ENCODE data around the gene HOXB1. TPM values are rescaled to one million over a fixed set of nuclear protein-coding genes. Genes with fewer than 3 reads are reported as not detected.
A peak's percentile ranks its signal among the peaks of the same experiment; 100 is the strongest.

HOXB1 gene
- total RNA-seq, 1 donor, result not detected

DNA sequence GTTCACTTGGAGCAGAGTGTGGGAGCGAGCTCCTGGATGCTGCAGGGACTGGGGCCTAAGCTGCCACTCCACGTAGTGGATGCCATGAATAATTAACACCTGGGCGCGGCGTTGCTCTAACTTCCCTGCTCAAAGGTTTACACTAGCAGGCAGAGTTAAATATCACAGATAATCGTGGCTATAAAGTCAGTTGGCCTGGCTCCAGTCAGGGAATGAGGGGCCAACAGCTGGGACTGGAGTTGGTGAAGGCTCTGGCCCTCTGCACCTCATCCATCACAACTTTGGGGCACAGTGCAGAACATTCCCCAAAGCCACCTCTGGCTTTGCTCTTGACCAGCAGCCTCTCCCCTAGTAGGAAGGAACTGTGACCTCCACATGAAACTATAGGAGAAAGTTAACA, 36.4 kb upstream of the HOXB1 start:
- no peak for DNase-seq (ENCODE audit: low read depth)
- TF ChIP-seq, protein P1, sequence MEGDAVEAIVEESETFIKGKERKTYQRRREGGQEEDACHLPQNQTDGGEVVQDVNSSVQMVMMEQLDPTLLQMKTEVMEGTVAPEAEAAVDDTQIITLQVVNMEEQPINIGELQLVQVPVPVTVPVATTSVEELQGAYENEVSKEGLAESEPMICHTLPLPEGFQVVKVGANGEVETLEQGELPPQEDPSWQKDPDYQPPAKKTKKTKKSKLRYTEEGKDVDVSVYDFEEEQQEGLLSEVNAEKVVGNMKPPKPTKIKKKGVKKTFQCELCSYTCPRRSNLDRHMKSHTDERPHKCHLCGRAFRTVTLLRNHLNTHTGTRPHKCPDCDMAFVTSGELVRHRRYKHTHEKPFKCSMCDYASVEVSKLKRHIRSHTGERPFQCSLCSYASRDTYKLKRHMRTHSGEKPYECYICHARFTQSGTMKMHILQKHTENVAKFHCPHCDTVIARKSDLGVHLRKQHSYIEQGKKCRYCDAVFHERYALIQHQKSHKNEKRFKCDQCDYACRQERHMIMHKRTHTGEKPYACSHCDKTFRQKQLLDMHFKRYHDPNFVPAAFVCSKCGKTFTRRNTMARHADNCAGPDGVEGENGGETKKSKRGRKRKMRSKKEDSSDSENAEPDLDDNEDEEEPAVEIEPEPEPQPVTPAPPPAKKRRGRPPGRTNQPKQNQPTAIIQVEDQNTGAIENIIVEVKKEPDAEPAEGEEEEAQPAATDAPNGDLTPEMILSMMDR (IDR thresholded peaks at IDR 0.05; ENCODE audit: insufficient read depth, low read length), result no peak
- H3K4me3 ChIP-seq (ENCODE audit: low read depth, low read length), result no peak overlapping the region

DNA sequence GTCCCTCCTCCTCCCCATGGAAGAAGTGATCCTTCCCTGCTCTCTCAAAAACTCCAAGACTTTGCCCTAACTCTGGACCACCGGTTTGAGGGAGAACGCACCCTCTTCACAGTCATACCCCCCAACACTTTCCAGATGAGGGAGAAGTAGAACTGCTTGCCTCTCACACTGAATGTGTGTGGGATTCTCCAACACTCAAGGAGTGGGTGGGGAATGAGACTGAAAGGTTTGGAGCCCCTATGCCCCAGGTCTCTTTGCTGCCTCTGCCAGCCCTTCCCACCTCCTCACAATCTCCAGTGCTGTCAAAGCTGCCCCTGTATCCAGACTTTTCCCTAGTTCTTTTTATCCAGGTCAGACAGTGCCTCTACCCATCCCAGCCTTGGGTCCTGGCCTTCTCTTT, 35.9 kb upstream of the HOXB1 start:
- DNase-seq (ENCODE audit: low read depth), result no peak
- TF ChIP-seq, protein P1 (IDR thresholded peaks at IDR 0.05; ENCODE audit: insufficient read depth, low read length), result no peak
- H3K4me3 ChIP-seq (ENCODE audit: low read depth, low read length), result no peak overlapping the region

DNA sequence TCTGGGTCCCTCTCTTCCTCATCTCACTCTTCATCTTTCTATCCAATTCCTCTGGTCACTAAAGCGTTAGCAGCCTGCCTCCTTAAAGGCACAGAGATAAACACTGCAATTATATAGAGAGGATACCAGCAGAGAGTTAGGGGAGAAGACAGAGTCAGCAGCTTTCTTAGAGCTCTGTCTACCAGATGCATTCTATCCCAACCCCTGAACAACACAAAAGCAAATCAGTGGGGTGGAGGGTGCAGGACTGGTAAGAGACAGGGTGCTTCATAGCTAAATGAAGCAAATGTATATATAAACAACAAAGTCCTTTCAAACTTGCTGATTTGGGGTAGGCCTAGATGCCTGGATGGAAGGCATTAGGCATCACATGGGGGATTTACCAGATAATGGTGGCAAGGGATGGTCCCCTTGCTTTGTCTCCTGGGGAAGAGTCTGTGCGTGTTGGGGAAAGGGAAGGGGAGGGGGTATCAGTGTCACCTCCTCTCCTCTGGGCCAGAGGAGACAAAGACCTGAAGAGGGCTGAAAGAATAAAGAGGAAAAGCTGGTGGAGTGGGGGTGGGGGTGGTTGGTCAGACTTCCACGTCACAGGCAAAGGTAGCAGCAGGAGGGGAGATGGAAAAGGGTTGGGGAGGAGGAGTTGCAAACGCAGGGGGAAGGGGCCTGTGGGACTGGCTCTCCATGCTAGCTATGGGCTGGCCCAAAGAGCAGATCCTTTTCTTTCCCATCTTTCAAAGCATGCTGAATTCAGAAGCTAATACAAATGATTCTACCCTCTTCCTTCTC, 35.3 kb upstream of the HOXB1 start:
- H3K4me3 ChIP-seq (ENCODE audit: low read depth, low read length), result no peak overlapping the region
- TF ChIP-seq, protein P1 (IDR thresholded peaks at IDR 0.05; ENCODE audit: insufficient read depth, low read length), result no peak
- no peak for DNase-seq (ENCODE audit: low read depth)

DNA sequence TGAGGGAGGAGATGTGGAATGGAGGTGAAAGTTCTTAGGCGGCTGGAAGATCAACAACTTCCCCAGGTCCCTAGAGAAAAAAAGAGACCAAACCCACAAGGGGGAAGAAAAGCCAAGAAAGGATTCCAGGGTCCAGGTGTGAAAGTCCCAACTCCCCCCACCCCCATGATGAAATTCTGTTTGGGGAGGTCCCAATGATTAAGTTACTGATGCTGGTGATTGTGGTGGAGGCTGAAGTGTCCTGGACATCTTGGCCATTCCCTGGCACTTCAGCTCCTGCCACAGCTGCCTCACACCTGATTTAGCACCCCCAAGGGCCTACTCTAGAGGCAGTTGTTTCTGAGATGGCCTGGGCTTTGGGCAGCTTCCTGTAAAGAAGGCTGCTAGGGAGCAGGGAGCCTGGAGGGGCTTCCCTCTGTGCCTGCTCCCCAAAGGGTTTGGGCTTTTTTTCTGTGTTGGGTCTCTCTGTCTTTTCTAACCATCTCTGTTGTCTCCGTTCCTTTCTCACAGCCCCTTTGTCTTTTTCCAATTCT, 34.3 kb upstream of the HOXB1 start:
- no peak for DNase-seq (ENCODE audit: low read depth)

DNA sequence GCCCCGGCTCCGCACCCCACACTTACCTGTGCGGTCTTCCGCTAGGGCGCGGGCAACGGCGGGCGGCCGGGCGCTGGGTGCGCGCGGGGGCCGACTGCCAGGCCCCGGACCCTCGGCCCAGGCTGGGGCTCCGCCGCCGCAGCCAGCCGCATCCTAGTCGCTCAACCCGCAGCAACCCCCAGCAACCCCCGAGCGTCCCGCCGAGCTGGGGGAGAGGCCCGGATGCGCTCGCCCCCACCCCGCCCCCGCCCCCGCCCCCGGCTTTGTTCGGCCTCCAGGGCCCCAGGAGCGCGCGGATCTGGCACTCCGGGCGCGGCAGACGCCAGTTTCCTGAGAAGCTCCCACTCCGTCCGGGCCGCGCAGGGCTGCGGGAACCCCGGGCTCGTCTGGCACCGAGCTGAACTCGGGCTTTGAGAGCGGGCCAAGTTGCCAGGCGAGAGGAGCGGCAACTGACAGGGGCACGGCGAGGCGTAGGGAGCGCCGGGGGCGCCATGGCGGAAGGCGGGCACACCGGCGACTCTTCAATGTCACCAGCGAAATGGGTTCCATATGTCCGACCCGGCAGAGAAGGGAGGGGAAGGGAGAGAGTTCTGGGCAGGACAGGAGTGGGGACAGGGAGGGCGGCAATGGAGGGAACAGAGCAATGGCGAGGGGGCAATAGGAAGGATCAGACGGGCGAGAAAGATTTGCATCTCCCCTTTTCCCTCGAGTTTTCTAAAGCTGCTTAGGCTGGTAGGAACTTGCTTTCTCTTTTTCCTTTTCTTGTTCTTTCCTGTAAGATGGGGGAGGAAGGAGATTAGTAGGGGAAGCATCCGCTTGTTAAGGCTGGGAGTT, 33.6 kb upstream of the HOXB1 start:
- peak overlapping the region; percentile 67 for H3K4me3 ChIP-seq (ENCODE audit: low read depth, low read length)
- TF ChIP-seq, protein P1 (IDR thresholded peaks at IDR 0.05; ENCODE audit: insufficient read depth, low read length), result no peak
- peak; percentile 36 for DNase-seq (ENCODE audit: low read depth)

More for the DNA sequence above, 34.3 kb upstream of the HOXB1 start:
- TF ChIP-seq, protein P1 (IDR thresholded peaks at IDR 0.05; ENCODE audit: insufficient read depth, low read length), result no peak
- peak overlapping the region; percentile 67 for H3K4me3 ChIP-seq (ENCODE audit: low read depth, low read length)

DNA sequence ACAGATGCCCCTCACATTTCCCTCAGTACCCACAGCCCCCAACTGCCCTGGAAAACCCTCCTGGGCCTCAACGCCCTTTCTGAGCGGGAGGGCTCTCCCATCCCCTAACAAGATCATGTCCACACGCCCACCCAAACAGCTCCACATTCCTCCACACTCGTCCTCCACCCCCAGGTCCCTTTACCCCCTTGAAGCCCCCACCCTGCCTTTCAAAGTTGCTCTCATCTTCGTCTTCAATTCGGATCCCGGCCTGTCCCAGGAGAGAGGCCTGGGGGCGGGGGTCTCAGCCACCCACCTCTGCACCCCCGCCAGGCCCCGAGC, 33.0 kb upstream of the HOXB1 start:
- DNase-seq (ENCODE audit: low read depth), result no peak
- TF ChIP-seq, protein P1 (IDR thresholded peaks at IDR 0.05; ENCODE audit: insufficient read depth, low read length), result no peak
- peak overlapping the region; percentile 67 for H3K4me3 ChIP-seq (ENCODE audit: low read depth, low read length)

Measured in fibroblast of the aortic adventitia (primary cell).